T-helper 1 cell treated with Interleukin-12 subunit alpha and Interleukin-12 subunit beta and Interleukin-4 antibody, amounts not matched to agents 30 μg/mL and 1 μg/mL, for 36 hours (primary cell): ENCODE results near the gene GOLGA6L10.
"Not testable (repeated sequence)": the region's sequence is repeated elsewhere in the genome, so short reads cannot be mapped to it uniquely, and the experiment has no call there.

Experiments
- H3K27ac Mint-ChIP-seq: one replicate; pipeline ENCODE4 v1.8.0; 2021; ENCODE audit warnings: mild to moderate bottlenecking, mixed read lengths
- H3K27me3 Mint-ChIP-seq: one replicate; pipeline ENCODE4 v1.8.0; 2021; ENCODE audit warnings: low read depth, mixed read lengths
- H3K36me3 Mint-ChIP-seq: one replicate; pipeline ENCODE4 v1.8.0; 2021; ENCODE audit warnings: low read depth, mixed read lengths
- H3K4me1 Mint-ChIP-seq: one replicate; pipeline ENCODE4 v1.8.0; 2021; ENCODE audit warnings: low read depth, mixed read lengths
- H3K4me3 Mint-ChIP-seq: one replicate; pipeline ENCODE4 v1.8.0; 2021; ENCODE audit warnings: mild to moderate bottlenecking, moderate library complexity, mixed read lengths
- H3K9me3 Mint-ChIP-seq: one replicate; pipeline ENCODE4 v1.8.0; 2021; ENCODE audit warnings: mixed read lengths

The GOLGA6L10 gene, protein sequence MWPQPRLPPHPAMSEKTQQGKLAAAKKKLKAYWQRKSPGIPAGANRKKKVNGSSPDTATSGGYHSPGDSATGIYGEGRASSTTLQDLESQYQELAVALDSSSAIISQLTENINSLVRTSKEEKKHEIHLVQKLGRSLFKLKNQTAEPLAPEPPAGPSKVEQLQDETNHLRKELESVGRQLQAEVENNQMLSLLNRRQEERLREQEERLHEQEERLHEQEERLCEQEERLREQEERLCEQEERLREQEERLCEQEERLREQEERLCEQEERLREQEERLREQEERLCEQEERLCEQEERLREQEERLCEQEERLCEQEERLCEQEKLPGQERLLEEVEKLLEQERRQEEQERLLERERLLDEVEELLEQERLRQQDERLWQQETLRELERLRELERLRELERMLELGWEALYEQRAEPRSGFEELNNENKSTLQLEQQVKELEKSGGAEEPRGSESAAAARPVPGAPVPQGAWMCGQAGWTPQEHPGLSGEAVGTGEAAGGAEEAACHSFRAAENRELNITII

GRCh38 chr15:82349375-82349774, at the start of gene GOLGA6L10:
GOLGA6L10 (minus strand) TSS chr15:82349475; CDS start chr15:82349375, 100 bp downstream.
- H3K9me3 Mint-ChIP-seq, H3K36me3 Mint-ChIP-seq, H3K4me3 Mint-ChIP-seq, H3K27ac Mint-ChIP-seq, H3K4me1 Mint-ChIP-seq, H3K27me3 Mint-ChIP-seq: not testable (repeated sequence)

- Mint-ChIP-seq H3K36me3 (no peaks in the 10 kb centered on the region), H3K27me3 (no peaks in the 10 kb centered on the region), H3K4me1 (peaks cover 5% of the 10 kb centered on the region), H3K27ac (no peak overlapping the region), H3K4me3 (no peak overlapping the region), H3K9me3 (no peaks in the 10 kb centered on the region)
These were observed 49.5 kb upstream of the GOLGA6L10 start for GRCh38 chr15:82398785-82399184.

DNA sequence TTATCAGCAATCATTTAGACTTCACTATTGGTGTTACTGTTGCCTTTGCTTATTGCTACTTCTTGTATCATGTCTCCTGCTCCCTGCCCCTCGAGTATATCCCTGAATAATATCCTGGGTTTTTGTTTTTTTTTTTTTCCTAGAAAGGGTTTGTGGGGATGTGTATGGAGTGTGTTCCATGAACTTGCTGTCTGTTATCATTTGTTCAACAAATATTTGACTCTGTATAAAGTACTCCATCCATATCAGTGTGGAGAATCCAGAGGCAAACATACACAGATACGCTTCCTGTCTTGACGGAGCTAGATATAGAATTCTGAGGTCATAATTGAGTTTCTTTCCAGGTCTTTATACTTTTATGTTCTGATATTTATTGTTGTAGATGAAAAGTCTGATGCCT, 48.5 kb upstream of the GOLGA6L10 start:
- H3K27ac Mint-ChIP-seq, result no peak overlapping the region
- no peak overlapping the region for H3K4me3 Mint-ChIP-seq
- H3K36me3 Mint-ChIP-seq, result no peaks in the 10 kb centered on the region

DNA sequence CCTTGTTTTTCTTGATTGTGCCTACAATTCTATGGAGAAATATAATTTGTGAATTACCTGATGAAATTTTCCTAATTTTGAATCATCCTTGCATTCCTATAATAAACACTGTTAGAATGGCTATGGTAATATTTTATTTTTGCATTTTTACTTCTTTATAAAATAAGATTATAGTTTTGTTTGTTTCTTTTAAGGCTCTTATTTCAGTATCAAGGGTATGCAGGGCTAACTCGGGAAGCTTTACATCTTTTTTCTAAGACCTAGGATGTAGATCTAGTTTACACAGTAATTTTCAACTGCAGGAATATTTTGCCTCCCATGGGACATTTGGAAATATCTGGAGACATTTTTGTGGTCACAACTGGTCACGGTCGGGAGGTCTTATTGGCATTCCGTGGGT, 46.5 kb upstream of the GOLGA6L10 start:
- H3K4me3 Mint-ChIP-seq, H3K27me3 Mint-ChIP-seq, H3K4me1 Mint-ChIP-seq, H3K36me3 Mint-ChIP-seq, H3K27ac Mint-ChIP-seq, H3K9me3 Mint-ChIP-seq: not testable (repeated sequence)

More for the DNA sequence above, 48.5 kb upstream of the GOLGA6L10 start:
- Mint-ChIP-seq H3K9me3 (no peaks in the 10 kb centered on the region), H3K4me1 (peaks cover 5% of the 10 kb centered on the region), H3K27me3 (no peaks in the 10 kb centered on the region)

DNA sequence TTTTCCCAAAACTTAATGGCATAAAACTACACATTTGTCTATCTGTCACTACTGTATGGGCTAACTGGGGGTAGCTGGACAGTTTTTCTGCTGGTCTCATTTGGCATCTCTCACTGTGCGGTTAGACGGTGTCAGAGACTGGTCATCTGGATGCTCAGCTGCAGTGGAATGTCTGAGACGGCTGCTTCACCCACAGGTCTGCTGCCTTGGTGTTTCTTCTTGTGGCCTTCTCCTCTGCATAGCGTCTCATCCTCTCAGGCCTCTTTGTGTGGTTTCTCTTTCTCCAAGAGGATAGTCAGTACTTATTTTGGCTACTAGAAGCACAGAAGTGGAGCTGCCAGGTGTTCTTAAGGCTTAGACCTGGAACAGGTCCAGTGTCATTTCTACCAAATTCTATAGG, 44.4 kb upstream of the GOLGA6L10 start:
- Mint-ChIP-seq H3K27ac (no peak overlapping the region), H3K36me3 (no peaks in the 10 kb centered on the region), H3K4me1 (peaks cover 2% of the 10 kb centered on the region), H3K4me3 (no peak overlapping the region), H3K9me3 (no peaks in the 10 kb centered on the region), H3K27me3 (no peaks in the 10 kb centered on the region)

GRCh38 chr15:82392077-82392476, 42.8 kb upstream of the GOLGA6L10 start:
- not testable (repeated sequence) for H3K27me3 Mint-ChIP-seq, H3K4me3 Mint-ChIP-seq, H3K27ac Mint-ChIP-seq, H3K36me3 Mint-ChIP-seq, H3K4me1 Mint-ChIP-seq, H3K9me3 Mint-ChIP-seq

DNA sequence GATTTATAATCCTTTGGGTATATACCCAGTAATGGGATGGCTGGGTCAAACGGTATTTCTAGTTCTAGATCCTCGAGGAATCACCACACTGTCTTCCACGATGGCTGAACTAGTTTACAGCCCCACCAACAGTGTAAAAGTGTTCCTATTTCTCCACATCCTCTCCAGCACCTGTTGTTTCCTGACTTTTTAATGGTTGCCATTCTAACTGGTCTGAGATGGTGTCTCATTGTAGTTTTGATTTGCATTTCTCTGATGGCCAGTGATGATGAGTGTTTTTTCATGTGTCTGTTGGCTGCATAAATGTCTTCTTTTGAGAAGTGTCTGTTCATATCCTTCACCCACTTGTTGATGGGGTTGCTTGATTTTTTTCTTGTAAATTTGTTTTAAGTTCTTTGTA, 40.9 kb upstream of the GOLGA6L10 start:
- H3K4me1 Mint-ChIP-seq, H3K36me3 Mint-ChIP-seq, H3K9me3 Mint-ChIP-seq, H3K27me3 Mint-ChIP-seq, H3K4me3 Mint-ChIP-seq, H3K27ac Mint-ChIP-seq: not testable (repeated sequence)

GRCh38 chr15:82387209-82387608, 37.9 kb upstream of the GOLGA6L10 start:
- H3K36me3 Mint-ChIP-seq, H3K9me3 Mint-ChIP-seq, H3K4me1 Mint-ChIP-seq, H3K4me3 Mint-ChIP-seq, H3K27ac Mint-ChIP-seq, H3K27me3 Mint-ChIP-seq: not testable (repeated sequence)

- H3K4me3 Mint-ChIP-seq, H3K36me3 Mint-ChIP-seq, H3K27me3 Mint-ChIP-seq, H3K4me1 Mint-ChIP-seq, H3K27ac Mint-ChIP-seq, H3K9me3 Mint-ChIP-seq: not testable (repeated sequence)
These were observed 32.2 kb upstream of the GOLGA6L10 start for GRCh38 chr15:82381330-82381955.

GRCh38 chr15:82379552-82379951, 30.3 kb upstream of the GOLGA6L10 start:
- H3K27me3 Mint-ChIP-seq, H3K36me3 Mint-ChIP-seq, H3K4me1 Mint-ChIP-seq, H3K4me3 Mint-ChIP-seq, H3K9me3 Mint-ChIP-seq, H3K27ac Mint-ChIP-seq: not testable (repeated sequence)

GRCh38 chr15:82373661-82374060, 24.4 kb upstream of the GOLGA6L10 start:
- not testable (repeated sequence) for H3K4me3 Mint-ChIP-seq, H3K9me3 Mint-ChIP-seq, H3K36me3 Mint-ChIP-seq, H3K27ac Mint-ChIP-seq, H3K4me1 Mint-ChIP-seq
- H3K27me3 Mint-ChIP-seq, result peaks cover 12% of the 10 kb centered on the region

DNA sequence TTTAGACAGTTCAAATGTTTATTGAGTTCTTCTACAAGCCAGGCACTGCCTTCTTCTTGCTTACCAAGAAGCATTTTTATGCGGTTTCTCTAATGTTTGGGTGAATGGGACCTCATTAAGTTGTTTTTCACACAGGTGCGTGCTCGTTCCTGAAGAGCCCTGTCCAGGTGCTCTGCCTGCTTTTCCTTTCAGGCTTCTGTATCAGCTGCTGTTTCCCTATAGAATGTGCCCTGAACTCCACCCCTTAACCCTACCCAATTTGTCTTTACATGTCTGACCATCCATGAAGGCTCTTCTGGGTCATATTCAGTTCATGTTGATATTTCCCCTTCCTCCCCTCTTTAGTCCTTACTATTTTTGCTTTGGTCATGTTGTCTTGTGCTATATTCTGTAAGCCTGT, 22.4 kb upstream of the GOLGA6L10 start:
- H3K36me3 Mint-ChIP-seq, result no peaks in the 10 kb centered on the region
- H3K9me3 Mint-ChIP-seq, result peaks cover 3% of the 10 kb centered on the region
- H3K4me3 Mint-ChIP-seq, result no peak overlapping the region
- H3K27me3 Mint-ChIP-seq, result peaks cover 12% of the 10 kb centered on the region
- no peaks in the 10 kb centered on the region for H3K4me1 Mint-ChIP-seq
- H3K27ac Mint-ChIP-seq, result no peak overlapping the region

- not testable (repeated sequence) for H3K9me3 Mint-ChIP-seq, H3K36me3 Mint-ChIP-seq, H3K4me3 Mint-ChIP-seq, H3K27ac Mint-ChIP-seq, H3K4me1 Mint-ChIP-seq, H3K27me3 Mint-ChIP-seq
These were observed 18.5 kb upstream of the GOLGA6L10 start for GRCh38 chr15:82367790-82368189.

DNA sequence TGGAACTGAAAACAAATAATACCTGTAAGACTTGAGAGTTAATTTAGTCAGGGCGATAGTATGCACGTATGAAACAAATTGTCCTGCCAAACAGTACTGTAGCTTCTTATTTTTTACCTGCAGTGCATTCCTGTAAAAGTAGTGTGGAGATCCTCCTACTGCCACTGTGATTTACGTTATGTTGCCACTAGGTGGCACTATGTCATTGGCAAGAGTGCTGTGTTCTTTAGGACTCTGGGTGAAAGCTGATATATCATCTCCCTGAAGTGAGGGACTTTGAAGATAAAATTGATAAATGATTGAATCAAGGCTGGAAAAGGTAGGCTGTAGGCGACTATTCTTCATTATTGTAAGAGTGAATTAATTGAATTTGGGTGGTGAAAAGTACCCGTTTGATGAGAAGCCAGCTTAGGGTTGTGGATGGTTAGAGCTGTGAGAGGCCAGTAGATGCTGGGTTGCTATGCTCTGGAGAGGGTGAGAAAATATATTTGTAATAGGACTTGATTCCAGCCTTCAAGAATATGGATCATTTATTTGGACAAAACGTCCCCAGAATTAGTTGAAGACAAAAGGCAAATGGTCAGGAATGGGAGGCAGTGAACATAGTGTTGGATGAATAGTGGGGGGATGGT, 16.5 kb upstream of the GOLGA6L10 start:
- H3K4me1 Mint-ChIP-seq, H3K36me3 Mint-ChIP-seq, H3K9me3 Mint-ChIP-seq, H3K27me3 Mint-ChIP-seq, H3K4me3 Mint-ChIP-seq, H3K27ac Mint-ChIP-seq: not testable (repeated sequence)

GRCh38 chr15:82364548-82364947, 15.3 kb upstream of the GOLGA6L10 start:
- not testable (repeated sequence) for H3K27ac Mint-ChIP-seq, H3K4me3 Mint-ChIP-seq, H3K36me3 Mint-ChIP-seq, H3K4me1 Mint-ChIP-seq, H3K9me3 Mint-ChIP-seq, H3K27me3 Mint-ChIP-seq
